ENCODE results near the gene TYK2.

The TYK2 gene

GRCh38 chr19:10315335-10316214, 64.8 kb downstream of the TYK2 start, which contains the start of gene FDX2:
TSS of gene FDX2 (minus strand) at chr19:10316015. CDS start at chr19:10315996, 19 bp downstream.
- DNase-seq (ENCODE audit: low read depth, low spot score), result no peak

GRCh38 chr19:10309423-10309822, 70.9 kb downstream of the TYK2 start, which contains the start of gene ZGLP1:
TSS of gene ZGLP1 (minus strand) at chr19:10309815.
- no peak for DNase-seq (ENCODE audit: low read depth, low spot score)

- DNase-seq (ENCODE audit: low read depth, low spot score), result no peak
Observed at GRCh38 chr19:10306327-10306726, 74.0 kb downstream of the TYK2 start.

GRCh38 chr19:10305139-10305806, 75.1 kb downstream of the TYK2 start:
- DNase-seq (ENCODE audit: low read depth, low spot score), result no peak
